CMK (cell line): ENCODE results near the gene ASTN2.

Experiments used
- DNase-seq: peaks from one replicate; pipeline ENCODE4 v3.0.0-alpha.2; 2010; ENCODE audit warnings: low read depth

The ASTN2 gene

GRCh38 chr9:117300371-117301110, 114.3 kb downstream of the ASTN2 start:
- DNase-seq, result no peak

GRCh38 chr9:117296453-117296852, 118.4 kb downstream of the ASTN2 start:
- DNase-seq, result no peak

- no peak for DNase-seq
These were observed 121.4 kb downstream of the ASTN2 start for GRCh38 chr9:117293206-117294114.

- DNase-seq, result no peak
These were observed 123.8 kb downstream of the ASTN2 start for GRCh38 chr9:117290856-117291622.

GRCh38 chr9:117290306-117290840, 124.5 kb downstream of the ASTN2 start:
- no peak for DNase-seq

- DNase-seq, result no peak
These were observed 128.6 kb downstream of the ASTN2 start for GRCh38 chr9:117286245-117286644.

GRCh38 chr9:117284414-117284813, 130.4 kb downstream of the ASTN2 start:
- no peak for DNase-seq

- DNase-seq, result no peak
These were observed 132.3 kb downstream of the ASTN2 start for GRCh38 chr9:117282541-117282940.

- no peak for DNase-seq
These were observed 136.3 kb downstream of the ASTN2 start for GRCh38 chr9:117278471-117279035.

GRCh38 chr9:117278020-117278419, 136.8 kb downstream of the ASTN2 start:
- no peak for DNase-seq

GRCh38 chr9:117276444-117276843, 138.4 kb downstream of the ASTN2 start:
- DNase-seq, result no peak

- DNase-seq, result no peak
These were observed 141.2 kb downstream of the ASTN2 start for GRCh38 chr9:117273612-117274011.

GRCh38 chr9:117268847-117269446, 145.9 kb downstream of the ASTN2 start:
- DNase-seq, result no peak

GRCh38 chr9:117266855-117267497, 147.9 kb downstream of the ASTN2 start:
- DNase-seq, result no peak

GRCh38 chr9:117265253-117265652, 149.6 kb downstream of the ASTN2 start:
- DNase-seq, result no peak

GRCh38 chr9:117258184-117258866, 156.5 kb downstream of the ASTN2 start:
- DNase-seq, result no peak

- no peak for DNase-seq
These were observed 161.6 kb downstream of the ASTN2 start for GRCh38 chr9:117253261-117253660.

GRCh38 chr9:117250610-117251215, 164.1 kb downstream of the ASTN2 start:
- DNase-seq, result no peak

GRCh38 chr9:117249799-117250198, 165.1 kb downstream of the ASTN2 start:
- no peak for DNase-seq

GRCh38 chr9:117247266-117247665, 167.6 kb downstream of the ASTN2 start:
- no peak for DNase-seq
